Measurements from ENCODE around the gene EEF2KMT. TPM values are rescaled to one million over a fixed set of nuclear protein-coding genes. Genes with fewer than 3 reads are reported as not detected.

The EEF2KMT gene
- total and polyA plus RNA-seq, 2 of the 13 experiments (the other 11 are each of a cell fraction or from before 2014, with no cell fraction given): 10.7 to 26.9 TPM

DNA sequence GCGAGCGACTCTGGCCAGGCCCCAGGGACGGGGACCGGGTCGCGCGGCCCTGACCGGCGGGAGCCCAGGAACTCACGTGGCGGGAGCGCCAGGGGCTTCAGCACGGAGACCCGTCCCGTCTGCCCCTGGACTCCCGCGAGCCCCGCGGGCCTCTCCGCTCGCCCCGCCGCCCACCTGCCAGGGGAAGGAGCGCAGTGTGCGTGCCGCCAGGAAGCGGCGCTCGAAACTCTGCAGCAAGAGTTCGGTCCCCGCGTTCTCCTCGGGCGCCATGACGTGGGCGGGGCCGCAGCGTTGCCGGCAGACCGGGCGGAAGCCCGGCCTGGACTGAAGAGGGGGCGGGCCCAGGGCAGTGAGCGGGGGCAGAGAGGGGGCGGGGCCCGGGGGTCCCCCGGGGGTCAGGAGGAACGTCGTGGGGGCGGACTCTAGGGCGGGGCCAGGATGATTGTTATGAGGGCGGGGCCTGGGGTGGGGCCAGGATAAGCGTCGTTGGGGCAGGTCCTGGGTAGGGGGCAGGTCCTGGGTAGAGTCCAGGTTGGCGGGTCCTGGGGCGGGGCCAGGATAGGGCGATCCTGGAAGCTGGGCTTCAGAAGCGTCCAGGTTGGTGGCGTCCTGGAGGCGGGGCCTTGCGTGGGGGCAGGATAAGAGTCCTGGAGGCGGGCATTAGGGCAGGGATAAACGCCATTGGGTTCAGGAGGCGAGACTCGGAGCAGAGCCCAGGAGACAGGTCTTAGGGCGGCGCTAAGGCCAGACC, at the start of gene EEF2KMT (continued):
- TF ChIP-seq, protein P1, sequence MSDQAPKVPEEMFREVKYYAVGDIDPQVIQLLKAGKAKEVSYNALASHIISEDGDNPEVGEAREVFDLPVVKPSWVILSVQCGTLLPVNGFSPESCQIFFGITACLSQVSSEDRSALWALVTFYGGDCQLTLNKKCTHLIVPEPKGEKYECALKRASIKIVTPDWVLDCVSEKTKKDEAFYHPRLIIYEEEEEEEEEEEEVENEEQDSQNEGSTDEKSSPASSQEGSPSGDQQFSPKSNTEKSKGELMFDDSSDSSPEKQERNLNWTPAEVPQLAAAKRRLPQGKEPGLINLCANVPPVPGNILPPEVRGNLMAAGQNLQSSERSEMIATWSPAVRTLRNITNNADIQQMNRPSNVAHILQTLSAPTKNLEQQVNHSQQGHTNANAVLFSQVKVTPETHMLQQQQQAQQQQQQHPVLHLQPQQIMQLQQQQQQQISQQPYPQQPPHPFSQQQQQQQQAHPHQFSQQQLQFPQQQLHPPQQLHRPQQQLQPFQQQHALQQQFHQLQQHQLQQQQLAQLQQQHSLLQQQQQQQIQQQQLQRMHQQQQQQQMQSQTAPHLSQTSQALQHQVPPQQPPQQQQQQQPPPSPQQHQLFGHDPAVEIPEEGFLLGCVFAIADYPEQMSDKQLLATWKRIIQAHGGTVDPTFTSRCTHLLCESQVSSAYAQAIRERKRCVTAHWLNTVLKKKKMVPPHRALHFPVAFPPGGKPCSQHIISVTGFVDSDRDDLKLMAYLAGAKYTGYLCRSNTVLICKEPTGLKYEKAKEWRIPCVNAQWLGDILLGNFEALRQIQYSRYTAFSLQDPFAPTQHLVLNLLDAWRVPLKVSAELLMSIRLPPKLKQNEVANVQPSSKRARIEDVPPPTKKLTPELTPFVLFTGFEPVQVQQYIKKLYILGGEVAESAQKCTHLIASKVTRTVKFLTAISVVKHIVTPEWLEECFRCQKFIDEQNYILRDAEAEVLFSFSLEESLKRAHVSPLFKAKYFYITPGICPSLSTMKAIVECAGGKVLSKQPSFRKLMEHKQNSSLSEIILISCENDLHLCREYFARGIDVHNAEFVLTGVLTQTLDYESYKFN (CRISPR knock-in tag; conservative IDR thresholded peaks at IDR 0.05): peak; percentile 31
- TF ChIP-seq MYC (CRISPR knock-in tag; IDR thresholded peaks at IDR 0.05; ENCODE audit: borderline replicate concordance) (peak; percentile 94), ZNF263 (CRISPR knock-in tag; IDR thresholded peaks at IDR 0.05) (0 out of 2 replicates have a peak, but pooled peaks have one; percentile 31), CAMTA2 (CRISPR knock-in tag; IDR thresholded peaks at IDR 0.05; ENCODE audit: borderline replicate concordance) (peak; percentile 97; the same call in 1 of the 2 replicates), ZNF749 (CRISPR knock-in tag; IDR thresholded peaks at IDR 0.05; ENCODE audit: borderline replicate concordance) (peak; percentile 79; the same call in 1 of the 2 replicates), SPEN (CRISPR knock-in tag; IDR thresholded peaks at IDR 0.05; ENCODE audit: low read depth) (peak; percentile 78), ZFY (CRISPR knock-in tag; IDR thresholded peaks at IDR 0.05) (peak; percentile 89), ZNF772 (CRISPR knock-in tag; IDR thresholded peaks at IDR 0.05) (peak; percentile 84), GABPB1 (CRISPR knock-in tag; IDR thresholded peaks at IDR 0.05) (peak; percentile 83), ZNF678 (CRISPR knock-in tag; IDR thresholded peaks at IDR 0.05) (peak; percentile 88; the same call in 1 of the 2 replicates)
- TF ChIP-seq, protein P2, sequence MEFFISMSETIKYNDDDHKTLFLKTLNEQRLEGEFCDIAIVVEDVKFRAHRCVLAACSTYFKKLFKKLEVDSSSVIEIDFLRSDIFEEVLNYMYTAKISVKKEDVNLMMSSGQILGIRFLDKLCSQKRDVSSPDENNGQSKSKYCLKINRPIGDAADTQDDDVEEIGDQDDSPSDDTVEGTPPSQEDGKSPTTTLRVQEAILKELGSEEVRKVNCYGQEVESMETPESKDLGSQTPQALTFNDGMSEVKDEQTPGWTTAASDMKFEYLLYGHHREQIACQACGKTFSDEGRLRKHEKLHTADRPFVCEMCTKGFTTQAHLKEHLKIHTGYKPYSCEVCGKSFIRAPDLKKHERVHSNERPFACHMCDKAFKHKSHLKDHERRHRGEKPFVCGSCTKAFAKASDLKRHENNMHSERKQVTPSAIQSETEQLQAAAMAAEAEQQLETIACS (CRISPR knock-in tag; IDR thresholded peaks at IDR 0.05): peak; percentile 50
- TF ChIP-seq, protein P3, sequence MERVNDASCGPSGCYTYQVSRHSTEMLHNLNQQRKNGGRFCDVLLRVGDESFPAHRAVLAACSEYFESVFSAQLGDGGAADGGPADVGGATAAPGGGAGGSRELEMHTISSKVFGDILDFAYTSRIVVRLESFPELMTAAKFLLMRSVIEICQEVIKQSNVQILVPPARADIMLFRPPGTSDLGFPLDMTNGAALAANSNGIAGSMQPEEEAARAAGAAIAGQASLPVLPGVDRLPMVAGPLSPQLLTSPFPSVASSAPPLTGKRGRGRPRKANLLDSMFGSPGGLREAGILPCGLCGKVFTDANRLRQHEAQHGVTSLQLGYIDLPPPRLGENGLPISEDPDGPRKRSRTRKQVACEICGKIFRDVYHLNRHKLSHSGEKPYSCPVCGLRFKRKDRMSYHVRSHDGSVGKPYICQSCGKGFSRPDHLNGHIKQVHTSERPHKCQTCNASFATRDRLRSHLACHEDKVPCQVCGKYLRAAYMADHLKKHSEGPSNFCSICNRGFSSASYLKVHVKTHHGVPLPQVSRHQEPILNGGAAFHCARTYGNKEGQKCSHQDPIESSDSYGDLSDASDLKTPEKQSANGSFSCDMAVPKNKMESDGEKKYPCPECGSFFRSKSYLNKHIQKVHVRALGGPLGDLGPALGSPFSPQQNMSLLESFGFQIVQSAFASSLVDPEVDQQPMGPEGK (CRISPR knock-in tag; IDR thresholded peaks at IDR 0.05): peak; percentile 60; the same call in 1 of the 2 replicates
- TF ChIP-seq, protein P4, sequence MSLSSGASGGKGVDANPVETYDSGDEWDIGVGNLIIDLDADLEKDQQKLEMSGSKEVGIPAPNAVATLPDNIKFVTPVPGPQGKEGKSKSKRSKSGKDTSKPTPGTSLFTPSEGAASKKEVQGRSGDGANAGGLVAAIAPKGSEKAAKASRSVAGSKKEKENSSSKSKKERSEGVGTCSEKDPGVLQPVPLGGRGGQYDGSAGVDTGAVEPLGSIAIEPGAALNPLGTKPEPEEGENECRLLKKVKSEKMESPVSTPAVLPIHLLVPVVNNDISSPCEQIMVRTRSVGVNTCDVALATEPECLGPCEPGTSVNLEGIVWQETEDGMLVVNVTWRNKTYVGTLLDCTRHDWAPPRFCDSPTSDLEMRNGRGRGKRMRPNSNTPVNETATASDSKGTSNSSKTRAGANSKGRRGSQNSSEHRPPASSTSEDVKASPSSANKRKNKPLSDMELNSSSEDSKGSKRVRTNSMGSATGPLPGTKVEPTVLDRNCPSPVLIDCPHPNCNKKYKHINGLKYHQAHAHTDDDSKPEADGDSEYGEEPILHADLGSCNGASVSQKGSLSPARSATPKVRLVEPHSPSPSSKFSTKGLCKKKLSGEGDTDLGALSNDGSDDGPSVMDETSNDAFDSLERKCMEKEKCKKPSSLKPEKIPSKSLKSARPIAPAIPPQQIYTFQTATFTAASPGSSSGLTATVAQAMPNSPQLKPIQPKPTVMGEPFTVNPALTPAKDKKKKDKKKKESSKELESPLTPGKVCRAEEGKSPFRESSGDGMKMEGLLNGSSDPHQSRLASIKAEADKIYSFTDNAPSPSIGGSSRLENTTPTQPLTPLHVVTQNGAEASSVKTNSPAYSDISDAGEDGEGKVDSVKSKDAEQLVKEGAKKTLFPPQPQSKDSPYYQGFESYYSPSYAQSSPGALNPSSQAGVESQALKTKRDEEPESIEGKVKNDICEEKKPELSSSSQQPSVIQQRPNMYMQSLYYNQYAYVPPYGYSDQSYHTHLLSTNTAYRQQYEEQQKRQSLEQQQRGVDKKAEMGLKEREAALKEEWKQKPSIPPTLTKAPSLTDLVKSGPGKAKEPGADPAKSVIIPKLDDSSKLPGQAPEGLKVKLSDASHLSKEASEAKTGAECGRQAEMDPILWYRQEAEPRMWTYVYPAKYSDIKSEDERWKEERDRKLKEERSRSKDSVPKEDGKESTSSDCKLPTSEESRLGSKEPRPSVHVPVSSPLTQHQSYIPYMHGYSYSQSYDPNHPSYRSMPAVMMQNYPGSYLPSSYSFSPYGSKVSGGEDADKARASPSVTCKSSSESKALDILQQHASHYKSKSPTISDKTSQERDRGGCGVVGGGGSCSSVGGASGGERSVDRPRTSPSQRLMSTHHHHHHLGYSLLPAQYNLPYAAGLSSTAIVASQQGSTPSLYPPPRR (CRISPR knock-in tag; IDR thresholded peaks at IDR 0.05; ENCODE audit: borderline replicate concordance): peak; percentile 75
- TF ChIP-seq, protein P5, sequence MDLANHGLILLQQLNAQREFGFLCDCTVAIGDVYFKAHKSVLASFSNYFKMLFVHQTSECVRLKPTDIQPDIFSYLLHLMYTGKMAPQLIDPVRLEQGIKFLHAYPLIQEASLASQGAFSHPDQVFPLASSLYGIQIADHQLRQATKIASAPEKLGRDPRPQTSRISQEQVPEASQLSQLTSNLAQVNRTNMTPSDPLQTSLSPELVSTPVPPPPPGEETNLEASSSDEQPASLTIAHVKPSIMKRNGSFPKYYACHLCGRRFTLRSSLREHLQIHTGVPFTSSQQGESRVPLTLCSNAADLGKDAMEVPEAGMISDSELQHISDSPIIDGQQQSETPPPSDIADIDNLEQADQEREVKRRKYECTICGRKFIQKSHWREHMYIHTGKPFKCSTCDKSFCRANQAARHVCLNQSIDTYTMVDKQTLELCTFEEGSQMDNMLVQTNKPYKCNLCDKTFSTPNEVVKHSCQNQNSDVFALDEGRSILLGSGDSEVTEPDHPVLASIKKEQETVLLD (CRISPR knock-in tag; IDR thresholded peaks at IDR 0.05; ENCODE audit: low read depth): 0 out of 2 replicates have a peak, but pooled peaks have one; percentile 52
